K562 (cell line): Measurements from ENCODE around the gene ASB13. TPM values are rescaled to one million over a fixed set of nuclear protein-coding genes. Genes with fewer than 3 reads are reported as not detected.

Experiments used
- EHMT2 ChIP-seq: fragments of 450-650 bp; IDR thresholded peaks from 2 replicates; pipeline ENCODE4 v1.6.1; 2018; ENCODE audit warnings: antibody characterized with exemption
- EP300 ChIP-seq: IDR thresholded peaks from 2 replicates; pipeline ENCODE4 v1.6.1; 2012; ENCODE audit warnings: low read length, improper control_type of control experiment
- ETS2 ChIP-seq: IDR thresholded peaks from 2 replicates; pipeline ENCODE4 v1.6.1; 2016; ENCODE audit warnings: borderline replicate concordance, missing genetic modification characterization, mild to moderate bottlenecking, moderate library complexity, missing compliant biosample characterization; ENCODE audit not compliant: poor library complexity, severe bottlenecking
- ETV1 ChIP-seq: fragments of 450-650 bp; conservative IDR thresholded peaks from 2 replicates; pipeline ENCODE4 v1.6.1; 2016; ENCODE audit warnings: missing genetic modification characterization, control low read depth, low read depth, missing compliant biosample characterization
- EZH2 ChIP-seq: IDR thresholded peaks from 2 replicates; pipeline ENCODE4 v1.6.1; 2012; ENCODE audit warnings: low read depth, mild to moderate bottlenecking, inconsistent platforms, low read length, borderline replicate concordance
- FOXM1 ChIP-seq, 2 experiments: fragments of 450-650 bp in 1 of 2; sonication (generic) in 1 of 2; formaldehyde crosslinking in 1 of 2; IDR thresholded peaks; 2 replicates each; pipeline versions ENCODE4 v1.6.1 to v1.9.0; 2017 to 2022; ENCODE audit warnings: low read depth in 2 of 2, mild to moderate bottlenecking in 2 of 2, missing genetic modification reagents in 1 of 2, moderate library complexity in 1 of 2
- OTX1 ChIP-seq: fragments of 450-650 bp; formaldehyde crosslinking; IDR thresholded peaks from 2 replicates; pipeline ENCODE4 v1.4.0; 2022; ENCODE audit warnings: mild to moderate bottlenecking
- PHF8 ChIP-seq: fragments of 200-600 bp; sonication (generic); IDR thresholded peaks from 2 replicates; pipeline ENCODE4 v1.6.1; 2012; ENCODE audit warnings: mixed run types, mild to moderate bottlenecking, inconsistent platforms, low read length, moderate library complexity, borderline replicate concordance
- SP1 ChIP-seq: sonication (generic); formaldehyde crosslinking; IDR thresholded peaks from 2 replicates; pipeline ENCODE4 v1.8.1; 2022; ENCODE audit warnings: mild to moderate bottlenecking, missing genetic modification reagents
- SRSF3 ChIP-seq: fragments of 200-400 bp; formaldehyde crosslinking; IDR thresholded peaks from 2 replicates; pipeline ENCODE4 v1.6.1; 2016; ENCODE audit warnings: mild to moderate bottlenecking, low read length, moderate library complexity; ENCODE audit not compliant: insufficient read depth
- TCFL5 ChIP-seq: fragments of 250-450 bp; sonication (Bioruptor Pico); conservative IDR thresholded peaks from 2 replicates; pipeline ENCODE4 v1.6.1; 2021; ENCODE audit warnings: mild to moderate bottlenecking, moderate library complexity, matching md5 sums
- TEAD4 ChIP-seq, 2 experiments: sonication (generic) in 1 of 2; formaldehyde crosslinking in 1 of 2; IDR thresholded peaks; 2 replicates each; pipeline versions ENCODE4 v1.6.1 to v1.8.0; 2012 to 2022; ENCODE audit warnings: borderline replicate concordance in 1 of 2, inconsistent platforms in 1 of 2, low read length in 1 of 2, mild to moderate bottlenecking in 1 of 2, missing genetic modification reagents in 1 of 2
- TRIM28 ChIP-seq: fragments of 450-650 bp; IDR thresholded peaks from 2 replicates; pipeline ENCODE4 v1.6.1; 2017
- ZKSCAN8 ChIP-seq: fragments of 200-800 bp; sonication (Bioruptor generic); IDR thresholded peaks from 2 replicates; pipeline ENCODE4 v1.6.1; 2016; ENCODE audit warnings: missing genetic modification characterization, missing compliant biosample characterization
- ZNF124 ChIP-seq: sonication (generic); formaldehyde crosslinking; IDR thresholded peaks from 2 replicates; pipeline ENCODE4 v1.8.1; 2022; ENCODE audit warnings: missing genetic modification reagents
- ZNF282 ChIP-seq: sonication (generic); formaldehyde crosslinking; IDR thresholded peaks from 2 replicates; pipeline ENCODE4 v1.8.1; 2023; ENCODE audit warnings: missing genetic modification reagents
- polyA plus RNA-seq, 8 experiments: library from polyadenylated mRNA; depleted of rRNA in 4 of 8; stranded (reverse) in 5 of 8; unstranded in 3 of 8; fragments of >200 nt; fragmentation: Nextera tagmentation in 2 of 8; fragmentation: Illumina TruSeq in 1 of 8; extraction: Ambion mirVana in 2 of 8; extraction: Trizol in 1 of 8; gene quantifications; 2 replicates each; pipeline versions ENCODE4 v1.2.1 to v1.2.3, GENCODE V29; 2011 to 2014; ENCODE audit warnings: inconsistent platforms in 1 of 8, missing spikeins in 1 of 8
- total RNA-seq, 7 experiments: library from RNA; depleted of rRNA in 6 of 7; stranded (reverse); fragments of >200 nt in 6 of 7; fragmentation: Illumina TruSeq in 2 of 7; extraction: Trizol in 2 of 7; gene quantifications; 2 replicates each; pipeline versions ENCODE4 v1.2.1 to v1.2.3, GENCODE V29; 2011 to 2021; ENCODE audit warnings: low replicate concordance in 1 of 7
- TF ChIP-seq, protein P1 (sequence below): fragments of 450-650 bp; IDR thresholded peaks from 2 replicates; pipeline ENCODE4 v1.7.0; 2016; ENCODE audit warnings: borderline replicate concordance
- TF ChIP-seq, protein P2 (sequence below): sonication (generic); formaldehyde crosslinking; IDR thresholded peaks from 2 replicates; pipeline ENCODE4 v1.8.1; 2023; ENCODE audit warnings: mild to moderate bottlenecking, missing genetic modification reagents, moderate library complexity
- TF ChIP-seq, protein P3 (sequence below): fragments of 450-650 bp; IDR thresholded peaks from 2 replicates; pipeline ENCODE4 v1.6.1; 2014; ENCODE audit warnings: low read depth, mild to moderate bottlenecking, moderate library complexity, borderline replicate concordance
- TF ChIP-seq, protein P4 (sequence below): fragments of 450-650 bp; IDR thresholded peaks from 2 replicates; pipeline ENCODE4 v1.6.1; 2016; ENCODE audit warnings: borderline replicate concordance

ASB13 gene
- total and polyA plus RNA-seq, 9 of the 15 experiments (the other 6 are each of a cell fraction or from before 2014, with no cell fraction given) = 5.2 to 28.8 (median 16.9) TPM

DNA sequence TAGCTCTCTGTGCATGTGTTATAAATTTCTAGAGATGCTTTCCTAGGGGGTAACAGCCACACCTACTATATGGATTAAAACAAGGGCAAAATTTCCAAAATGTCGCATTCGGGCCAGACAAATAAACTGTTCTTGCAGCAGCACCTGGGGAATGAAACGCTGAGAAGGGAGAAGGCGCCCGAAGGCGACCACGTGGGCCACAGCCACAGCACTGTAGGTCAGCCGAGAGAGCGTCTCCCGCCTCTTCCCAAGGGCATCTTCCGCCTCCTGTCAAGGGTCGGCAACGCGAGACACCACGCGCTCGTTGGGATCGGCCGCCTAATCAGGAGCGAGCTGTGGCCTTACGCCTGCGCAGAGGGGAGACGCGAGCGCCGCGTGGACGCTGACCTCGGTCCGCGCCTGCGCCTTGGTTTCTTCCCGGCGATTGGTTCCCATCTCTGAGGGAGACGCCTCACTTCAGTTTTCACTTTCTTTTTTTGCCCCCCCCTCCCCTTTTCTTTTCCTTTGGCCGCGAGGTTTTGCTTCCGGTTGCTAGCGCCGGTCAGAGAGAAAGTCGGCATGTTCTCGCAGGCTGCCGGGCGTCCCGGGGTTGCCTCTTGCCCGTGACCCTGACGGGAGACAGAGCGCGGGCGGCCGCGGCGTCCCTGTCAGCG, 18.0 kb upstream of the ASB13 start, which contains the start of gene TASOR2 (continued):
- TF ChIP-seq, protein P1, sequence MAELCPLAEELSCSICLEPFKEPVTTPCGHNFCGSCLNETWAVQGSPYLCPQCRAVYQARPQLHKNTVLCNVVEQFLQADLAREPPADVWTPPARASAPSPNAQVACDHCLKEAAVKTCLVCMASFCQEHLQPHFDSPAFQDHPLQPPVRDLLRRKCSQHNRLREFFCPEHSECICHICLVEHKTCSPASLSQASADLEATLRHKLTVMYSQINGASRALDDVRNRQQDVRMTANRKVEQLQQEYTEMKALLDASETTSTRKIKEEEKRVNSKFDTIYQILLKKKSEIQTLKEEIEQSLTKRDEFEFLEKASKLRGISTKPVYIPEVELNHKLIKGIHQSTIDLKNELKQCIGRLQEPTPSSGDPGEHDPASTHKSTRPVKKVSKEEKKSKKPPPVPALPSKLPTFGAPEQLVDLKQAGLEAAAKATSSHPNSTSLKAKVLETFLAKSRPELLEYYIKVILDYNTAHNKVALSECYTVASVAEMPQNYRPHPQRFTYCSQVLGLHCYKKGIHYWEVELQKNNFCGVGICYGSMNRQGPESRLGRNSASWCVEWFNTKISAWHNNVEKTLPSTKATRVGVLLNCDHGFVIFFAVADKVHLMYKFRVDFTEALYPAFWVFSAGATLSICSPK = no peak
- TF ChIP-seq, protein P2, sequence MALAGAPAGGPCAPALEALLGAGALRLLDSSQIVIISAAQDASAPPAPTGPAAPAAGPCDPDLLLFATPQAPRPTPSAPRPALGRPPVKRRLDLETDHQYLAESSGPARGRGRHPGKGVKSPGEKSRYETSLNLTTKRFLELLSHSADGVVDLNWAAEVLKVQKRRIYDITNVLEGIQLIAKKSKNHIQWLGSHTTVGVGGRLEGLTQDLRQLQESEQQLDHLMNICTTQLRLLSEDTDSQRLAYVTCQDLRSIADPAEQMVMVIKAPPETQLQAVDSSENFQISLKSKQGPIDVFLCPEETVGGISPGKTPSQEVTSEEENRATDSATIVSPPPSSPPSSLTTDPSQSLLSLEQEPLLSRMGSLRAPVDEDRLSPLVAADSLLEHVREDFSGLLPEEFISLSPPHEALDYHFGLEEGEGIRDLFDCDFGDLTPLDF (CRISPR knock-in tag) = 0 out of 2 replicates have a peak, but pooled peaks have one; percentile 31
- peak; percentile 76; the same call in 1 of the 2 replicates for TF ChIP-seq PHF8
- TF ChIP-seq EZH2 = no peak
- peak; percentile 54; the same call in 1 of the 2 replicates for TF ChIP-seq ETV1 (tag)
- TF ChIP-seq EHMT2 = peak; percentile 62; the same call in 1 of the 2 replicates
- TF ChIP-seq TRIM28 = peak; percentile 24; the same call in 1 of the 2 replicates
- TF ChIP-seq ZKSCAN8 (CRISPR knock-in tag) = 0 out of 2 replicates have a peak, but pooled peaks have one; percentile 65
- TF ChIP-seq, protein P3, sequence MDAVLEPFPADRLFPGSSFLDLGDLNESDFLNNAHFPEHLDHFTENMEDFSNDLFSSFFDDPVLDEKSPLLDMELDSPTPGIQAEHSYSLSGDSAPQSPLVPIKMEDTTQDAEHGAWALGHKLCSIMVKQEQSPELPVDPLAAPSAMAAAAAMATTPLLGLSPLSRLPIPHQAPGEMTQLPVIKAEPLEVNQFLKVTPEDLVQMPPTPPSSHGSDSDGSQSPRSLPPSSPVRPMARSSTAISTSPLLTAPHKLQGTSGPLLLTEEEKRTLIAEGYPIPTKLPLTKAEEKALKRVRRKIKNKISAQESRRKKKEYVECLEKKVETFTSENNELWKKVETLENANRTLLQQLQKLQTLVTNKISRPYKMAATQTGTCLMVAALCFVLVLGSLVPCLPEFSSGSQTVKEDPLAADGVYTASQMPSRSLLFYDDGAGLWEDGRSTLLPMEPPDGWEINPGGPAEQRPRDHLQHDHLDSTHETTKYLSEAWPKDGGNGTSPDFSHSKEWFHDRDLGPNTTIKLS = peak; percentile 94
- TF ChIP-seq ZNF282 (CRISPR knock-in tag) = no peak
- TF ChIP-seq EP300 = no peak
- peak; percentile 47; the same call in 1 of the 2 replicates for TF ChIP-seq ZNF124 (CRISPR knock-in tag)
- TF ChIP-seq TCFL5 (CRISPR knock-in tag) = 0 out of 2 replicates have a peak, but pooled peaks have one; percentile 66
- no peak for TF ChIP-seq ETS2 (tag)
- TF ChIP-seq, protein P4, sequence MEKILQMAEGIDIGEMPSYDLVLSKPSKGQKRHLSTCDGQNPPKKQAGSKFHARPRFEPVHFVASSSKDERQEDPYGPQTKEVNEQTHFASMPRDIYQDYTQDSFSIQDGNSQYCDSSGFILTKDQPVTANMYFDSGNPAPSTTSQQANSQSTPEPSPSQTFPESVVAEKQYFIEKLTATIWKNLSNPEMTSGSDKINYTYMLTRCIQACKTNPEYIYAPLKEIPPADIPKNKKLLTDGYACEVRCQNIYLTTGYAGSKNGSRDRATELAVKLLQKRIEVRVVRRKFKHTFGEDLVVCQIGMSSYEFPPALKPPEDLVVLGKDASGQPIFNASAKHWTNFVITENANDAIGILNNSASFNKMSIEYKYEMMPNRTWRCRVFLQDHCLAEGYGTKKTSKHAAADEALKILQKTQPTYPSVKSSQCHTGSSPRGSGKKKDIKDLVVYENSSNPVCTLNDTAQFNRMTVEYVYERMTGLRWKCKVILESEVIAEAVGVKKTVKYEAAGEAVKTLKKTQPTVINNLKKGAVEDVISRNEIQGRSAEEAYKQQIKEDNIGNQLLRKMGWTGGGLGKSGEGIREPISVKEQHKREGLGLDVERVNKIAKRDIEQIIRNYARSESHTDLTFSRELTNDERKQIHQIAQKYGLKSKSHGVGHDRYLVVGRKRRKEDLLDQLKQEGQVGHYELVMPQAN = peak; percentile 75; the same call in 1 of the 2 replicates
- peak; percentile 44; the same call in 1 of the 2 replicates for TF ChIP-seq TEAD4 (IDR thresholded peaks at IDR 0.05; ENCODE audit: low read length)
- peak; percentile 93 for TF ChIP-seq TEAD4 (CRISPR knock-in tag; IDR thresholded peaks at IDR 0.05; ENCODE audit: borderline replicate concordance)
- no peak for TF ChIP-seq SRSF3
- TF ChIP-seq FOXM1 (IDR thresholded peaks at IDR 0.05; ENCODE audit: low read depth) = no peak; the same call in 1 of the 2 replicates
- TF ChIP-seq FOXM1 (CRISPR knock-in tag; IDR thresholded peaks at IDR 0.05; ENCODE audit: low read depth) = peak; percentile 83; the same call in 1 of the 2 replicates
- peak; percentile 57; the same call in 1 of the 2 replicates for TF ChIP-seq OTX1 (CRISPR knock-in tag)
- TF ChIP-seq SP1 = peak; percentile 68
